Tibial artery (tissue), 4 donors: ENCODE measurements around the gene CD83.

Experiments used
- DNase-seq, 2 donors: peaks; one replicate each; pipeline ENCODE4 v3.0.0-alpha.2; 2019
- H3K27ac ChIP-seq, 2 donors: fragments of 200-600 bp; sonication (generic) in 1 of 2; 1 replicate in 1 of 2; 2 replicates in 1 of 2; pipeline ENCODE4 v1.5.1; 2018 to 2019; ENCODE audit warnings: mild to moderate bottlenecking in 1 of 2
- H3K27me3 ChIP-seq, 2 donors: fragments of 200-600 bp; sonication (generic) in 1 of 2; one replicate each; pipeline versions ENCODE4 v1.5.1 to v1.6.0; 2016 to 2019
- H3K36me3 ChIP-seq, 3 donors: fragments of 200-600 bp; sonication (generic) in 2 of 3; one replicate each; pipeline ENCODE4 v1.5.1; 2016 to 2019; ENCODE audit warnings: mild to moderate bottlenecking in 2 of 3
- H3K4me1 ChIP-seq, 4 donors: fragments of 200-600 bp; sonication (generic) in 2 of 4; 1 replicate in 3 of 4; 2 replicates in 1 of 4; pipeline ENCODE4 v1.5.1; 2016 to 2019
- H3K4me3 ChIP-seq, 2 donors: fragments of 200-600 bp; sonication (generic) in 1 of 2; 1 replicate in 1 of 2; 2 replicates in 1 of 2; pipeline ENCODE4 v1.5.1; 2018 to 2019; ENCODE audit warnings: mild to moderate bottlenecking in 2 of 2
- H3K9me3 ChIP-seq, 3 donors: fragments of 200-600 bp; sonication (generic) in 1 of 3; one replicate each; pipeline ENCODE4 v1.5.1; 2016 to 2019
- CTCF ChIP-seq, 2 experiments: fragments of 200-600 bp in 1 of 2; fragments of 450-650 bp in 1 of 2; IDR thresholded peaks; one replicate each; pipeline ENCODE4 v1.5.1; 2017 to 2019; ENCODE audit warnings: antibody characterized with exemption in 2 of 2, mild to moderate bottlenecking in 1 of 2, moderate library complexity in 1 of 2
- intact Hi-C: fragments of 100-400 bp; cut with DNase I; formaldehyde crosslinking; loops from one replicate; pipeline ENCODE4 v1.15.0; 2023; ENCODE audit warnings: low total_unique reads

CD83 gene

GRCh38 chr6:14074476-14075094, 43.0 kb upstream of the CD83 start:
- Histone ChIP-seq H3K27me3 (peaks cover 0 to 6% of the 10 kb centered on the region in 2 donors), H3K9me3 (no peaks in the 10 kb centered on the region), H3K36me3 (no peaks in the 10 kb centered on the region), H3K4me3 (peak overlapping the region; percentile 35 to 39), H3K27ac (peak overlapping the region in 1 of 2 donors; percentile 9), H3K4me1 (peaks cover 0 to 6% (median 0%) of the 10 kb centered on the region in 4 donors)
- no peak for DNase-seq
- TF ChIP-seq CTCF (IDR thresholded peaks at IDR 0.05) = no peak
- intact Hi-C loops = no loop called here

GRCh38 chr6:14075095-14075503, 42.5 kb upstream of the CD83 start:
- H3K4me3 ChIP-seq = peak overlapping the region; percentile 35 to 39
- no peaks in the 10 kb centered on the region for H3K36me3 ChIP-seq
- intact Hi-C loops = no loop called here
- no peaks in the 10 kb centered on the region for H3K9me3 ChIP-seq
- H3K27ac ChIP-seq = peak overlapping the region in 1 of 2 donors; percentile 9
- no peak for TF ChIP-seq CTCF (IDR thresholded peaks at IDR 0.05)
- no peak for DNase-seq
- H3K27me3 ChIP-seq = peaks cover 0 to 6% of the 10 kb centered on the region in 2 donors
- H3K4me1 ChIP-seq = peaks cover 0 to 6% (median 0%) of the 10 kb centered on the region in 4 donors

- Histone ChIP-seq H3K4me1 (peaks cover 0 to 6% (median 0%) of the 10 kb centered on the region in 4 donors), H3K9me3 (no peaks in the 10 kb centered on the region), H3K36me3 (no peaks in the 10 kb centered on the region), H3K27me3 (peaks cover 0 to 6% of the 10 kb centered on the region in 2 donors), H3K4me3 (no peak overlapping the region), H3K27ac (no peak overlapping the region)
- no peak for DNase-seq
- intact Hi-C loops = no loop called here
- no peak for TF ChIP-seq CTCF (IDR thresholded peaks at IDR 0.05)
Observed at GRCh38 chr6:14077193-14077867, 40.2 kb upstream of the CD83 start.

GRCh38 chr6:14079433-14079832, 38.1 kb upstream of the CD83 start:
- Histone ChIP-seq H3K27ac (no peak overlapping the region), H3K4me3 (no peak overlapping the region), H3K9me3 (no peaks in the 10 kb centered on the region), H3K4me1 (peaks cover 0 to 6% (median 0%) of the 10 kb centered on the region in 4 donors), H3K36me3 (no peaks in the 10 kb centered on the region), H3K27me3 (peaks cover 0 to 9% of the 10 kb centered on the region in 2 donors)
- intact Hi-C loops = no loop called here
- TF ChIP-seq CTCF (IDR thresholded peaks at IDR 0.05) = no peak
- no peak for DNase-seq

GRCh38 chr6:14079971-14080370, 37.6 kb upstream of the CD83 start:
- peaks cover 0 to 3% (median 0%) of the 10 kb centered on the region in 4 donors for H3K4me1 ChIP-seq
- H3K9me3 ChIP-seq = no peaks in the 10 kb centered on the region
- no peak overlapping the region for H3K27ac ChIP-seq
- intact Hi-C loops = no loop called here
- H3K4me3 ChIP-seq = no peak overlapping the region
- H3K27me3 ChIP-seq = peaks cover 0 to 9% of the 10 kb centered on the region in 2 donors
- no peak for DNase-seq
- H3K36me3 ChIP-seq = no peaks in the 10 kb centered on the region
- no peak for TF ChIP-seq CTCF (IDR thresholded peaks at IDR 0.05)
